Measurements from ENCODE around the gene WIPI1.
A peak's percentile ranks its signal among the peaks of the same experiment; 100 is the strongest.

WIPI1 gene

GRCh38 chr17:68468334-68468733, 11.0 kb upstream of the WIPI1 start:
- H3K9me3 Mint-ChIP-seq, result no peaks in the 10 kb centered on the region
- H3K27me3 Mint-ChIP-seq, result peaks cover 8% of the 10 kb centered on the region
- no peak overlapping the region for H3K27ac Mint-ChIP-seq
- no peaks in the 10 kb centered on the region for H3K36me3 Mint-ChIP-seq
- ATAC-seq, result no peak
- no peak overlapping the region for H3K4me3 Mint-ChIP-seq
- peaks cover 7% of the 10 kb centered on the region for H3K4me1 Mint-ChIP-seq

- no peak overlapping the region for H3K27ac Mint-ChIP-seq
- no peaks in the 10 kb centered on the region for H3K27me3 Mint-ChIP-seq
- no peak overlapping the region for H3K4me3 Mint-ChIP-seq
- no peak for ATAC-seq
- peaks cover 15% of the 10 kb centered on the region for H3K4me1 Mint-ChIP-seq
- H3K9me3 Mint-ChIP-seq, result no peaks in the 10 kb centered on the region
- H3K36me3 Mint-ChIP-seq, result no peaks in the 10 kb centered on the region
These were observed 6.1 kb upstream of the WIPI1 start for GRCh38 chr17:68463211-68464019.

GRCh38 chr17:68462381-68463210, 5.3 kb upstream of the WIPI1 start:
- no peaks in the 10 kb centered on the region for H3K36me3 Mint-ChIP-seq
- peak; percentile 87 for ATAC-seq
- H3K27me3 Mint-ChIP-seq, result no peaks in the 10 kb centered on the region
- no peaks in the 10 kb centered on the region for H3K9me3 Mint-ChIP-seq
- peaks cover 21% of the 10 kb centered on the region for H3K4me1 Mint-ChIP-seq
- H3K4me3 Mint-ChIP-seq, result no peak overlapping the region
- no peak overlapping the region for H3K27ac Mint-ChIP-seq

- no peak overlapping the region for H3K27ac Mint-ChIP-seq
- ATAC-seq, result no peak
- no peak overlapping the region for H3K4me3 Mint-ChIP-seq
- H3K4me1 Mint-ChIP-seq, result peaks cover 28% of the 10 kb centered on the region
- no peaks in the 10 kb centered on the region for H3K36me3 Mint-ChIP-seq
- no peaks in the 10 kb centered on the region for H3K9me3 Mint-ChIP-seq
- H3K27me3 Mint-ChIP-seq, result no peaks in the 10 kb centered on the region
These were observed 4.3 kb upstream of the WIPI1 start for GRCh38 chr17:68461589-68461988.

GRCh38 chr17:68461122-68461539, 3.8 kb upstream of the WIPI1 start:
- no peak overlapping the region for H3K4me3 Mint-ChIP-seq
- H3K4me1 Mint-ChIP-seq, result peaks cover 30% of the 10 kb centered on the region
- H3K9me3 Mint-ChIP-seq, result no peaks in the 10 kb centered on the region
- no peak for ATAC-seq
- no peaks in the 10 kb centered on the region for H3K27me3 Mint-ChIP-seq
- no peaks in the 10 kb centered on the region for H3K36me3 Mint-ChIP-seq
- H3K27ac Mint-ChIP-seq, result no peak overlapping the region

GRCh38 chr17:68460715-68461114, 3.4 kb upstream of the WIPI1 start:
- Mint-ChIP-seq H3K4me3 (no peak overlapping the region), H3K9me3 (no peaks in the 10 kb centered on the region), H3K27ac (no peak overlapping the region), H3K4me1 (peaks cover 26% of the 10 kb centered on the region), H3K36me3 (no peaks in the 10 kb centered on the region), H3K27me3 (no peaks in the 10 kb centered on the region)
- ATAC-seq, result no peak

GRCh38 chr17:68460146-68460545, 2.9 kb upstream of the WIPI1 start:
- Mint-ChIP-seq H3K4me3 (no peak overlapping the region), H3K36me3 (no peaks in the 10 kb centered on the region), H3K27me3 (no peaks in the 10 kb centered on the region), H3K27ac (no peak overlapping the region), H3K4me1 (peaks cover 25% of the 10 kb centered on the region), H3K9me3 (no peaks in the 10 kb centered on the region)
- ATAC-seq, result no peak

- Mint-ChIP-seq H3K27ac (no peak overlapping the region), H3K9me3 (no peaks in the 10 kb centered on the region), H3K4me3 (no peak overlapping the region), H3K27me3 (no peaks in the 10 kb centered on the region), H3K36me3 (no peaks in the 10 kb centered on the region), H3K4me1 (peaks cover 25% of the 10 kb centered on the region)
- no peak for ATAC-seq
These were observed 1.8 kb upstream of the WIPI1 start for GRCh38 chr17:68459037-68459639.

GRCh38 chr17:68458260-68459036, 1.2 kb upstream of the WIPI1 start:
- Mint-ChIP-seq H3K4me1 (peaks cover 25% of the 10 kb centered on the region), H3K27ac (peak overlapping the region; percentile 77), H3K4me3 (peak overlapping the region; percentile 88), H3K27me3 (no peaks in the 10 kb centered on the region), H3K9me3 (no peaks in the 10 kb centered on the region), H3K36me3 (no peaks in the 10 kb centered on the region)
- no peak for ATAC-seq

- Mint-ChIP-seq H3K36me3 (no peaks in the 10 kb centered on the region), H3K4me1 (peaks cover 21% of the 10 kb centered on the region), H3K4me3 (peak overlapping the region; percentile 88), H3K27me3 (no peaks in the 10 kb centered on the region), H3K27ac (peak overlapping the region; percentile 77), H3K9me3 (no peaks in the 10 kb centered on the region)
- ATAC-seq, result peak; percentile 99
These were observed 403 bp upstream of the WIPI1 start for GRCh38 chr17:68457539-68458259.

- Mint-ChIP-seq H3K4me3 (peak overlapping the region; percentile 88), H3K27me3 (no peaks in the 10 kb centered on the region), H3K36me3 (no peaks in the 10 kb centered on the region), H3K27ac (peak overlapping the region; percentile 77), H3K9me3 (no peaks in the 10 kb centered on the region), H3K4me1 (peaks cover 20% of the 10 kb centered on the region)
- no peak for ATAC-seq
These were observed 743 bp downstream of the WIPI1 start for GRCh38 chr17:68456339-68457167.

GRCh38 chr17:68455901-68456338, 1.4 kb downstream of the WIPI1 start:
- Mint-ChIP-seq H3K4me3 (peak overlapping the region; percentile 88), H3K27me3 (no peaks in the 10 kb centered on the region), H3K9me3 (no peaks in the 10 kb centered on the region), H3K27ac (no peak overlapping the region), H3K36me3 (no peaks in the 10 kb centered on the region), H3K4me1 (peaks cover 20% of the 10 kb centered on the region)
- no peak for ATAC-seq

GRCh38 chr17:68453991-68454665, 3.2 kb downstream of the WIPI1 start:
- no peak for ATAC-seq
- H3K27ac Mint-ChIP-seq, result no peak overlapping the region

More at GRCh38 chr17:68453991-68454665, 3.2 kb downstream of the WIPI1 start:
- Mint-ChIP-seq H3K27me3 (no peaks in the 10 kb centered on the region), H3K4me1 (peaks cover 20% of the 10 kb centered on the region), H3K36me3 (peaks cover 7% of the 10 kb centered on the region), H3K4me3 (no peak overlapping the region), H3K9me3 (no peaks in the 10 kb centered on the region)
